ENCODE data around the gene PDE3A. TPM values are rescaled to one million over a fixed set of nuclear protein-coding genes. Genes with fewer than 3 reads are reported as not detected.

PDE3A gene
- total RNA-seq, 6 donors from 2014 or later, result 1.0 to 10.0 (median 3.2) TPM

DNA sequence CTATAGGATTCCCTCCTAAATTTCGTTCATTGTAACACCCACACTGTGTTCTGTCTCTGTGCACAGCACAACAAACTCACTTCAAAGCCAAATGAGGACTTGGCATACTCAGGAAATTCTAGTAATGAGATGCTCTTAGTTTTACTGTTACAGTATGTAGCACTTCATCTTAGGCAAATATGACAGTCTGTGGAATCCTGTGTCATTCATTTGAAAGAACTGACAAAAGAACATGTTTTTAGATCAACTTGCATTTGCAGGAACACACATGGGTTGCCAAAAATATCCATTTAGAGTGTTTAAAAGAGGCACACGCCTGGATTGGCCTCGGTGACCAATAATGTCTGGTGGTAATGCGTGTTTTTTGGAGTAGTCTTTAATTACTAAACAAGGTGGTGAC is 56.5 kb downstream of the PDE3A start:
- DNase-seq (no peak), ATAC-seq (ENCODE audit: low FRiP score in 2 of 2) (no peak)
- TF ChIP-seq POLR2AphosphoS5 (IDR thresholded peaks at IDR 0.05) (no peak), EP300 (IDR thresholded peaks at IDR 0.05) (no peak), POLR2A (IDR thresholded peaks at IDR 0.05) (no peak)
- TF ChIP-seq, protein P1, sequence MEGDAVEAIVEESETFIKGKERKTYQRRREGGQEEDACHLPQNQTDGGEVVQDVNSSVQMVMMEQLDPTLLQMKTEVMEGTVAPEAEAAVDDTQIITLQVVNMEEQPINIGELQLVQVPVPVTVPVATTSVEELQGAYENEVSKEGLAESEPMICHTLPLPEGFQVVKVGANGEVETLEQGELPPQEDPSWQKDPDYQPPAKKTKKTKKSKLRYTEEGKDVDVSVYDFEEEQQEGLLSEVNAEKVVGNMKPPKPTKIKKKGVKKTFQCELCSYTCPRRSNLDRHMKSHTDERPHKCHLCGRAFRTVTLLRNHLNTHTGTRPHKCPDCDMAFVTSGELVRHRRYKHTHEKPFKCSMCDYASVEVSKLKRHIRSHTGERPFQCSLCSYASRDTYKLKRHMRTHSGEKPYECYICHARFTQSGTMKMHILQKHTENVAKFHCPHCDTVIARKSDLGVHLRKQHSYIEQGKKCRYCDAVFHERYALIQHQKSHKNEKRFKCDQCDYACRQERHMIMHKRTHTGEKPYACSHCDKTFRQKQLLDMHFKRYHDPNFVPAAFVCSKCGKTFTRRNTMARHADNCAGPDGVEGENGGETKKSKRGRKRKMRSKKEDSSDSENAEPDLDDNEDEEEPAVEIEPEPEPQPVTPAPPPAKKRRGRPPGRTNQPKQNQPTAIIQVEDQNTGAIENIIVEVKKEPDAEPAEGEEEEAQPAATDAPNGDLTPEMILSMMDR (IDR thresholded peaks at IDR 0.05), result no peak
- Histone ChIP-seq H3K9me3 (no peaks in the 10 kb centered on the region), H3K27ac (no peak overlapping the region), H3K27me3 (no peaks in the 10 kb centered on the region), H3K4me1 (no peaks in the 10 kb centered on the region), H3K4me3 (no peak overlapping the region), H3K36me3 (no peaks in the 10 kb centered on the region)
- WGBS, 2 donors, result 86 to 89% methylated on average over 4 of the region's 4 CpGs

DNA sequence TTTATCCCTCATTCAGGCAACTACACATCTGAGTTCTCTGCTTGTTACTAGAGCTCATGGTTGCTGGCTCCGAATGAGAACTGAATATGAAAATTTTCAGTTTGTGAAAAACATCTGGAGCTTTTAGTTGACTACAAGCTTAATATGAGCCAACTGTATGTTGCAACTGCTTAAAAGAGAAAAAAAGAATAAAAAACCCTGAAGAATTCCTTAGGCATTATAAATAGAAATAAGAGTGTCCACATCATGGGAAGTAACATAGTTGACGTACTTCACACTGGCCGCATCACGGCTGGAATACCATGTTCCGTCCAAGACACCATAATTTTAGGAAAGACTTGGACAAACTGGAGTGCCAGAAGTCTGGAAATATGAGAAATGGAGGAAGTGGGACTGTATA is 57.9 kb downstream of the PDE3A start:
- ATAC-seq (ENCODE audit: low FRiP score in 2 of 2) (peak; percentile 37 to 94), DNase-seq (no peak)
- Histone ChIP-seq H3K27ac (no peak overlapping the region), H3K9me3 (no peaks in the 10 kb centered on the region), H3K4me1 (no peaks in the 10 kb centered on the region), H3K4me3 (no peak overlapping the region), H3K36me3 (no peaks in the 10 kb centered on the region), H3K27me3 (no peaks in the 10 kb centered on the region)
- WGBS, 2 donors, result 76 to 86% methylated on average over 5 of the region's 5 CpGs
- TF ChIP-seq POLR2A (IDR thresholded peaks at IDR 0.05), result no peak
- TF ChIP-seq EP300 (IDR thresholded peaks at IDR 0.05), result peak in 2 of 4 donors; percentile 55 to 69
- TF ChIP-seq, protein P1 (IDR thresholded peaks at IDR 0.05), result no peak

DNA sequence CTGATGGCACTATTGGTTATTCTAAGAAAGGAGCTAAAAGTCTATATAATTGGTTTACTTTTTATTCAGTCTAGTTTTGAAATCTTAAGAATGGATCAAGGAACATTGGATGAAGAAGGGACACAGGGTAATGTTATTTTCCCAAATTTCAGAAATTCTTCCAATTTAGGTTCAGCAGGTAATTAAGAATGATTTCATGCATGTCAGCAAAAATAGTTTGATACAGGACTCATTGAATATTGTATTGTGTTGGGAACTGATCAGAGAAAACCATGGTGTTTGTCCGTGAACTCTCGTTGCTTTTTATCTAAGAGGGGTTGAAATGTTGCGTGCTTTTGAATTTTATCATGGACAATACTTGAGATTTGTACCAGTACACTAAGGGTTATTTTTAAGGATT is 58.6 kb downstream of the PDE3A start:
- Histone ChIP-seq H3K4me3 (no peak overlapping the region), H3K27ac (no peak overlapping the region), H3K27me3 (no peaks in the 10 kb centered on the region), H3K9me3 (no peaks in the 10 kb centered on the region), H3K36me3 (no peaks in the 10 kb centered on the region), H3K4me1 (no peaks in the 10 kb centered on the region)
- TF ChIP-seq, protein P1 (IDR thresholded peaks at IDR 0.05), result no peak
- TF ChIP-seq EP300 (IDR thresholded peaks at IDR 0.05), result no peak
- TF ChIP-seq POLR2A (IDR thresholded peaks at IDR 0.05), result no peak
- TF ChIP-seq POLR2AphosphoS5 (IDR thresholded peaks at IDR 0.05), result no peak
- 96% methylated on average over 3 of the region's 3 CpGs for WGBS, 2 donors
- DNase-seq (no peak), ATAC-seq (ENCODE audit: low FRiP score in 2 of 2) (no peak)

DNA sequence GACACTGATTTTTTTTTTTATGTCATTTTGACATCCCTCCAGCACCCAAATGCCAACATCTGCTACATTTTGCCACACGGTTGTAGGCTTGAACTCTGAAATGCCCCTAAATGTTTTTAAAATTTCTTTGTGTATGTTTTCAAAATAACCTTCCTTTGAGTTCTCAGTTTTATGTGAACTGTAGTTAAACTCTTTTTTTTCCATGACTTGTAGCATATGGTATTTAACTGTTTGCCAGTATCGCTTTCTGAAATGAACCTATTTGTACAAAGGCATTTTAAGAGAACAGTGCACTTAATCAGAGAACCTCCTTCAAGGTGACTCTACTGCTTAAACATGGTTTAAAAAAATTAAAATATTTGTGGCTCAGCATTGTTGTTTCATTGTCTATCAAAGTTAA is 61.5 kb downstream of the PDE3A start:
- DNase-seq, result no peak

DNA sequence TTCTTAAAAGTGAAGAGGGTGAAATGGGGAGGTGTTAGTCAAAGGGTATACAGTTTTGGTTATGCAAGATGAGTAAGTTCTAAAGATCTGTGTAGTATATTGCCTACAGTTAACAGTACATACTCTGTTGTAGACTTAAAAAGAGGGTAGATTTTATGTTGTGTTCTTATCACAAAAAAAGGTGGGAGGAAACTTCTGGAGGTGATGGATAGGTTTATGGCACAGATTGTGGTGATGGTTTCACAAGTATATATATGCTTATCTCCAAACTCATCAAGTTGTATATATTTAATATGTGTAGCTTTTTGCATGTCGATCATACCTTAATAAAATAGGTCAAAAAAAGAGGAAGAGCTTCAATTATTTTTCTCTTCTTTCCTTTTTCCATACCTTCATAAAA is 64.0 kb downstream of the PDE3A start:
- no peak for DNase-seq

More for the DNA sequence above, 61.5 kb downstream of the PDE3A start:
- Histone ChIP-seq H3K4me1 (no peaks in the 10 kb centered on the region), H3K27me3 (no peaks in the 10 kb centered on the region), H3K27ac (no peak overlapping the region), H3K4me3 (no peak overlapping the region), H3K9me3 (no peaks in the 10 kb centered on the region), H3K36me3 (no peaks in the 10 kb centered on the region)
- no peak for ATAC-seq (ENCODE audit: low FRiP score in 2 of 2)
- WGBS, 2 donors, result 77 to 79% methylated on average over 2 of the region's 2 CpGs
- no peak for TF ChIP-seq POLR2AphosphoS5 (IDR thresholded peaks at IDR 0.05)
- no peak for TF ChIP-seq POLR2A (IDR thresholded peaks at IDR 0.05)
- TF ChIP-seq, protein P1 (IDR thresholded peaks at IDR 0.05), result no peak
- TF ChIP-seq EP300 (IDR thresholded peaks at IDR 0.05), result no peak

More for the DNA sequence above, 64.0 kb downstream of the PDE3A start:
- Histone ChIP-seq H3K4me3 (no peak overlapping the region), H3K9me3 (no peaks in the 10 kb centered on the region), H3K27me3 (no peaks in the 10 kb centered on the region), H3K27ac (no peak overlapping the region), H3K36me3 (no peaks in the 10 kb centered on the region), H3K4me1 (no peaks in the 10 kb centered on the region)
- no peak for TF ChIP-seq POLR2AphosphoS5 (IDR thresholded peaks at IDR 0.05)
- TF ChIP-seq EP300 (IDR thresholded peaks at IDR 0.05), result no peak
- no peak for TF ChIP-seq POLR2A (IDR thresholded peaks at IDR 0.05)
- TF ChIP-seq, protein P1 (IDR thresholded peaks at IDR 0.05), result no peak
- no peak for ATAC-seq (ENCODE audit: low FRiP score in 2 of 2)
- 76% methylated on average over 1 of the region's 1 CpG for WGBS, 2 donors
